Breast epithelium (tissue), 3 donors: ENCODE measurements around the gene RSPRY1.

Experiments
- POLR2AphosphoS5 ChIP-seq, 3 donors: sonication (generic); formaldehyde crosslinking; IDR thresholded peaks; one replicate each; pipeline ENCODE4 v1.6.1; 2017; ENCODE audit warnings: antibody characterized with exemption in 3 of 3
- TF ChIP-seq, protein P1 (sequence below), 3 donors: fragments of 450-650 bp; IDR thresholded peaks; one replicate each; pipeline ENCODE4 v1.5.1; 2016 to 2017; ENCODE audit warnings: antibody characterized with exemption in 3 of 3, mild to moderate bottlenecking in 3 of 3, moderate library complexity in 3 of 3

DNA sequence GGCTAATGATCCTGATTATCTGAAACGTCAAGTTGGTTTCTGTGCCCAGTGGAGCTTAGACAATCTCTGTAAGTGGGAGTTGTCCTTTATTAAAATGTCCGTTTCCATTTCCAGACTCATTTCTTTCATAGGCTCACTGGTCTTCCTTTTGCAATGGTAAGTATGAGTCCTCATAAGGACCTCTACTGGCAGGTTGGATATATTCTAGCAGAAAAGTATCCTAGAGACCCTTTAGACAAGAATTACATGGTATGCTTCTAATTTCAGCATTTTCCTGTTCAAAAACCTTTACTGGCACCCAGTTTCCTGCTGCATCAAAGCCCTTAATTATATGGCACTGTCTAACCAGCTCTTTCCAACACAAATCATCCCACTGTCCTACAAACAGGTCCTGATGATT is 30.8 kb downstream of the RSPRY1 start:
- TF ChIP-seq, protein P1, sequence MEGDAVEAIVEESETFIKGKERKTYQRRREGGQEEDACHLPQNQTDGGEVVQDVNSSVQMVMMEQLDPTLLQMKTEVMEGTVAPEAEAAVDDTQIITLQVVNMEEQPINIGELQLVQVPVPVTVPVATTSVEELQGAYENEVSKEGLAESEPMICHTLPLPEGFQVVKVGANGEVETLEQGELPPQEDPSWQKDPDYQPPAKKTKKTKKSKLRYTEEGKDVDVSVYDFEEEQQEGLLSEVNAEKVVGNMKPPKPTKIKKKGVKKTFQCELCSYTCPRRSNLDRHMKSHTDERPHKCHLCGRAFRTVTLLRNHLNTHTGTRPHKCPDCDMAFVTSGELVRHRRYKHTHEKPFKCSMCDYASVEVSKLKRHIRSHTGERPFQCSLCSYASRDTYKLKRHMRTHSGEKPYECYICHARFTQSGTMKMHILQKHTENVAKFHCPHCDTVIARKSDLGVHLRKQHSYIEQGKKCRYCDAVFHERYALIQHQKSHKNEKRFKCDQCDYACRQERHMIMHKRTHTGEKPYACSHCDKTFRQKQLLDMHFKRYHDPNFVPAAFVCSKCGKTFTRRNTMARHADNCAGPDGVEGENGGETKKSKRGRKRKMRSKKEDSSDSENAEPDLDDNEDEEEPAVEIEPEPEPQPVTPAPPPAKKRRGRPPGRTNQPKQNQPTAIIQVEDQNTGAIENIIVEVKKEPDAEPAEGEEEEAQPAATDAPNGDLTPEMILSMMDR (IDR thresholded peaks at IDR 0.05) = no peak
- no peak for TF ChIP-seq POLR2AphosphoS5 (IDR thresholded peaks at IDR 0.05)
